Fibroblast of the aortic adventitia (primary cell): ENCODE data around the gene VPS4A. TPM values are rescaled to one million over a fixed set of nuclear protein-coding genes. Genes with fewer than 3 reads are reported as not detected.

ENCODE experiments used
- DNase-seq: peaks from one replicate; pipeline ENCODE4 v3.0.0-alpha.2; 2010; ENCODE audit warnings: low read depth
- H3K4me3 ChIP-seq: 2 replicates; pipeline ENCODE4 v1.5.1; 2011; ENCODE audit warnings: low read depth, mild to moderate bottlenecking, control low read depth, low read length, moderate library complexity
- total RNA-seq: library from RNA; depleted of rRNA; stranded (reverse); fragments of >200 nt; gene quantifications from 2 replicates; pipeline ENCODE4 v1.2.3, GENCODE V29; 2012; ENCODE audit warnings: low replicate concordance
- TF ChIP-seq, protein P1 (sequence below): IDR thresholded peaks from 2 replicates; pipeline ENCODE4 v1.5.1; 2011; ENCODE audit warnings: mild to moderate bottlenecking, low read length, control low read depth, inconsistent platforms; ENCODE audit not compliant: insufficient read depth

The VPS4A gene
- total RNA-seq: 24.6 and 31.2 TPM in 2 replicates

DNA sequence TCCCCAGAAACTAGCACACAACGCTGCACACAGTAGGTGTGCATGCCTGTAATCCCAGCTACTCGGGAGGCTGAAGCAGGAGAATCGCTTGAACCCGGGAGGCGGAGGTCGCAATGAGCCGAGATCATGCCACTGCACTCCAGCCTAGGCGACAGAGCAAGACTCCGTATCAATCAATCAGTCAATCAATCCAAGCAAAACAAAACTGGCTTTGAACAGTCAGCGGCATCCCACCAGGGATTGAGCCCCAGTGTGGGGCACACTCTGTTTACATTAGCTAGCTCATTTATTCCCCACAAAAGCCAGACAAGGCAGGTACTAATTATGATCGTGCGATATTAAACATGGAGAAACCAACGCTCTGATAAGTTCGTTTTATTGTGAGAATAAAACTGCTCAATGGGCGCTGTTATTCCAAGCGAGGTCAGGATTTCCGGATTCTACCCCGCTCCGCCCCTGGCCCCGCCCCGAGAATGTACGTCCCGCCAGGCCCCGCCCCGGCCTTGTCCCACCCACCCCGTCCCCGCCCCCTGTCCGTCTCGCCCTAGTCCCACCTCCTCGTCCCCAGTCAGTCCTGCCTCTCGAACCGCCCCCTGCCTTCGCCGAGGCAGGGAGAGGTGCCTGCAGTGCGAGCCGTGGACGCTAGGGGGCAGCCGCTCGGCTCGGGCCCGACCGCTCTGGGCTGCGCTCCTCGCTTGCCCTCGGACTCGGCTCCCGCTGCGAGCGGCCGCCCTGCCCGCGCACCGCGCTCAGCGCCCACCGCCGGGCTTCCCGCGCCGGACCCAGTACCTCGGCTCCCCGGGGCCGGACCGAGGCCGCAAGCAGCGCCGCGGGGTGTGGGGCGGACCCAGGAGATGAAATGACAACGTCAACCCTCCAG lies at the start of gene VPS4A:
Gene VPS4A (plus strand): TSS at position 698 of the 880 bp plus-strand sequence. CDS start 162 bp downstream, at position 860.
- DNase-seq: peak; percentile 94
- H3K4me3 ChIP-seq: peak within 1 kb of the TSS; percentile 88
- TF ChIP-seq, protein P1, sequence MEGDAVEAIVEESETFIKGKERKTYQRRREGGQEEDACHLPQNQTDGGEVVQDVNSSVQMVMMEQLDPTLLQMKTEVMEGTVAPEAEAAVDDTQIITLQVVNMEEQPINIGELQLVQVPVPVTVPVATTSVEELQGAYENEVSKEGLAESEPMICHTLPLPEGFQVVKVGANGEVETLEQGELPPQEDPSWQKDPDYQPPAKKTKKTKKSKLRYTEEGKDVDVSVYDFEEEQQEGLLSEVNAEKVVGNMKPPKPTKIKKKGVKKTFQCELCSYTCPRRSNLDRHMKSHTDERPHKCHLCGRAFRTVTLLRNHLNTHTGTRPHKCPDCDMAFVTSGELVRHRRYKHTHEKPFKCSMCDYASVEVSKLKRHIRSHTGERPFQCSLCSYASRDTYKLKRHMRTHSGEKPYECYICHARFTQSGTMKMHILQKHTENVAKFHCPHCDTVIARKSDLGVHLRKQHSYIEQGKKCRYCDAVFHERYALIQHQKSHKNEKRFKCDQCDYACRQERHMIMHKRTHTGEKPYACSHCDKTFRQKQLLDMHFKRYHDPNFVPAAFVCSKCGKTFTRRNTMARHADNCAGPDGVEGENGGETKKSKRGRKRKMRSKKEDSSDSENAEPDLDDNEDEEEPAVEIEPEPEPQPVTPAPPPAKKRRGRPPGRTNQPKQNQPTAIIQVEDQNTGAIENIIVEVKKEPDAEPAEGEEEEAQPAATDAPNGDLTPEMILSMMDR: peak; percentile 88

DNA sequence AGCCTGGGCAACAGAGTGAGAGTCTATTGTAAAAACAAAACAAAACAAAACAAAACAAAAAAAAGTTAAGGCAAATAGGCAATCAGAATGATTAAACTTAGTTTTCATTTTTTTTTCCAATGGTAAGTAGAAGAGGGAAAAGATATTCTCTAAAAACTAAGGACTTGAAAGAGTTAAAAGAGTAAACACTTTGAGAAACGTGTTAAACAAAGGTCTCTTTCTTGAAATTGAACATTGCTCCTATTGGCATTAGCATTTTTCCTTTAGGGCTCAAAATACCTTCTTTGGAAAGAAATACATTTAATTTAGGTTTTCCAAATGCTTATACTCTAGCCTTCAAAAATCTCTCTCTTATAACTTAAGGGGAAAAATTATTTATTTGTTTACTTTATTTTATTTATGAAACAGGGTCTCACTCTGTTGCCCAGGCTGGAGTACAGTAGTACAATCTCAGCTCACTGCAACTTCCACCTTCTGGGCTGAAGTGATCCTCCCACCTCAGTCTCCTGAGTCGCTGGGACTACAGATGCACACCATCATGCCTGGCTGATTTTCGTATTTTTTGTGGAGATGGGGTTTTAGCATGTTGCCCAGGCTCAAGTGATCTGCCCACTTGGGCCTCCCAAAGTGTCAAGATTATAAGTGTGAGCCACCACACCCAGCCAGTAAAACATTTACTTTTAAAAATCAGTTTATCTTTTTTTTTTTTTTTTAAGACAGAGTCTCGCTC lies 44.7 kb upstream of the VPS4A start:
- DNase-seq: no peak
- H3K4me3 ChIP-seq: no peak overlapping the region
- TF ChIP-seq, protein P1: no peak

DNA sequence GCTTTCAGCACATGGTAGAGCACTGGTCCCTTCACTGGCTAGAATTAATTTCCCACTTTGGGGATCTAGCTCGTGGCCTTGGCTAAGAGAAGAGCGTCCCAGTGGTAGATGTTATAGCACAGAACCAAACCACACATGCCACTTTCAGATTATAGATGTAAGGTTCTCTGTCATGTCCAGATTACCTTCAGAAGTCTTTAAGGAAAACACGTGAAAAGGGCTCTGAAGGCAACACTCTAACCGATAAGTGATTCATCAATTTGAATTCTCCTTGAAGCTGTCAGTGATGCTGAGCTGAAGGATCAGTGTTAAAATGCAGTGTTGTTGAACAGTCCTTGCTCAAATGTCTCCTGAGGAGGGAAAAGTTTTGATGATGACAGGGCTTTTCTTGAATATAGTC lies 43.5 kb upstream of the VPS4A start:
- DNase-seq: no peak
- TF ChIP-seq, protein P1: no peak

DNA sequence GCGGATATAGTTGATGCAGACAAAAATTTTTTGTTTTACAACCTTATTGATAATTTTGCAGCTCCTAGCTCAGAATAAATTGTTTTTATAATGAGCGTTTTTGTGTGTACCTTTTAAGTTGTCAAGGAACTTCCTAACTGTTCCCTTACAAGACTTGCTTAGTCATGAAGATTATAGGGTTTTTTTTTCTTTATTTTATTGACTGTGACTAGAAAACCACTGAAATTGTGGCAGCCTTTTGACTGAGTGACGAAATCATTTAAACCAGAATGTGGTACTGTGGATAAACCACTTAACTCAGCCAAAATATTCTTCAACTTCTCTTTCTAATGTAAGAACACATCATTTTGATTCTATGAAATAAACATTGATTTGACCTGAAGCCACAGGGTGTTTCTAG lies 40.8 kb upstream of the VPS4A start:
- no peak overlapping the region for H3K4me3 ChIP-seq
- TF ChIP-seq, protein P1: no peak
- DNase-seq: peak; percentile 30

More for the DNA sequence above, 43.5 kb upstream of the VPS4A start:
- no peak overlapping the region for H3K4me3 ChIP-seq

DNA sequence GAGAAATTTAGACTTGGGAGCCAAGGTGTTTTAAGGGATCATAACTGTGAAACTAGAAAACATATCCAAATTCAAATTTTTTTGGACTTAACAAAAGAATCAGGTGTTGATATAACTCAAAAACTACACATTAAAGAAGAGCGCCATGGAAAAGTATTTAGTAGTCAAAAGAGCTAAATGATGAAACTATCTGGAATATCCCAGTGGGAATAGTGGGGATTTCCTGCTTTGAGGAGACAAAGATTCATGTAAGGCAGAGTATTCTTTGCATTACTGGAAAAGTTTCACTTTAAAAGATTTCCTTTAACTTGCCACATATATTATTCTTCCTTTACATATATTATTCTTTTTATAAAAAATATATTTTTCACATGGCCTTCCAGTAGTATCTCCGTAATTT lies 40.3 kb upstream of the VPS4A start:
- peak; percentile 51 for DNase-seq
- TF ChIP-seq, protein P1: no peak

DNA sequence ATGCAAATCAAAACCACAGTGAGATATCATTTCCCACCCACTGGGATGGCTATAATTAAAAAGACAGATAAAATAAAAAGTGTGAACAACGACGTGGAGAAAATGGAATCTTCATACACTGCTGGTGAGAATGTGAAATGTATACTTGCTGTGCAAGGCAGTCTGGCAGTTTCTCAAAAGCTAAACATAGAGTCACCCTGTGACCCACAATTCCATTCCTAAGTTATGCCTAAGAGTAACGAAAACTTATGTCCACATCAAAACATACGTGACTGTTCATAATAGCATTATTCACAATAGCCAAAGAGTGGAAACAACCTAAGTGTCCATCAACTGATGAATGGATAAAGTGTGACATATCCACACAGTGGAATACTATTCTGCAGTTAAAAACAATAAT lies 38.1 kb upstream of the VPS4A start:
- TF ChIP-seq, protein P1: no peak
- DNase-seq: peak; percentile 65

More for the DNA sequence above, 40.3 kb upstream of the VPS4A start:
- no peak overlapping the region for H3K4me3 ChIP-seq

More for the DNA sequence above, 38.1 kb upstream of the VPS4A start:
- no peak overlapping the region for H3K4me3 ChIP-seq
